ENCODE measurements around the gene ITGA2. TPM values are rescaled to one million over a fixed set of nuclear protein-coding genes. Genes with fewer than 3 reads are reported as not detected.

ITGA2 gene
- total and polyA plus RNA-seq, 2 of the 8 experiments (the other 6 are each of a cell fraction or from before 2014, with no cell fraction given): 1.4 to 7.7 TPM

DNA sequence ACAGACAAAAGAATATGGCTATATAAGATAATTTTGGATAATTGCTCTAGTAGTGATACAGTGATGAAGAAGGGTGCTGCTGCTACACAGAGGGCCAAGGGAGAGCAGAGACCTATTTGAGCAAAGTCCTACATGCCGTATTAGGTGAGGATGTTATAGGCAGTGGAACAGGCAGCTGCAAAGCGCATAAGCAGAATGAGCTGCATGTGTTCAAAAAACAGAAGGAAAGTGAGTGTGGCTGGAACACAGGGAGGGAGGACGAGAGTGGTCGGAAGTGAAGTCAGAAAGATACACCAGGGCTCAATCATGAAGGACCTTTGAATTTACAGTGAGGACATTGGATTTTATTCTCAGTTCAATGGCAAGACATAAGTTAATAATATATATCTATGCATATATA is 35.4 kb downstream of the ITGA2 start:
- Histone ChIP-seq H3K14ac (ENCODE audit: insufficient read length) (no peak overlapping the region), H3K23ac (ENCODE audit: insufficient read length) (no peak overlapping the region), H3K27me3 (replicated peaks in 1 of 4; ENCODE audit: control insufficient read depth in 3 of 4, extremely low read depth in 1 of 4, insufficient read depth in 3 of 4, low read length in 3 of 4) (no peaks in the 10 kb centered on the region), H2BK20ac (ENCODE audit: low read length) (no peak overlapping the region), H3K18ac (ENCODE audit: extremely low read depth, low read length) (no peak overlapping the region), H4K5ac (ENCODE audit: insufficient read length, low read depth, low read length) (no peak overlapping the region), H2AFZ (ENCODE audit: low read length) (no peak overlapping the region), H4K91ac (replicated peaks; ENCODE audit: insufficient read length, low read length) (no peak overlapping the region), H3K56ac (replicated peaks; ENCODE audit: insufficient read length, low read depth, low read length) (no peak overlapping the region), H3K23me2 (ENCODE audit: low read depth, low read length) (no peaks in the 10 kb centered on the region), H3K4me3 (ENCODE audit: extremely low read depth in 1 of 4, insufficient read depth in 2 of 4, low read depth in 3 of 4, low read length in 4 of 4) (no peak overlapping the region), H3K9me3 (ENCODE audit: insufficient read depth in 2 of 2, low read depth in 1 of 2, low read length in 1 of 2) (no peaks in the 10 kb centered on the region), H3K79me1 (ENCODE audit: low read depth, low read length) (no peaks in the 10 kb centered on the region), H4K8ac (ENCODE audit: extremely low read depth, insufficient read depth, low read length) (no peak overlapping the region), H3K9ac (replicated peaks in 1 of 4; ENCODE audit: extremely low read depth in 1 of 4, low read depth in 3 of 4, low read length in 3 of 4) (no peak overlapping the region), H3K4ac (replicated peaks; ENCODE audit: insufficient read length, low read depth, low read length) (no peak overlapping the region), H4K20me1 (replicated peaks in 1 of 2; ENCODE audit: control insufficient read depth in 1 of 2, insufficient read depth in 2 of 2, low read length in 2 of 2) (no peaks in the 10 kb centered on the region), H3K79me2 (ENCODE audit: control insufficient read depth in 1 of 2, insufficient read depth in 2 of 2, low read length in 2 of 2) (no peaks in the 10 kb centered on the region), H3K27ac (ENCODE audit: low read depth, low read length) (no peak overlapping the region), H2AK5ac (ENCODE audit: low read depth, low read length) (no peak overlapping the region), H3K4me2 (ENCODE audit: insufficient read depth in 1 of 2, low read depth in 2 of 2, low read length in 2 of 2) (no peak overlapping the region), H2BK12ac (ENCODE audit: low read depth, low read length) (0 out of 2 replicates have a peak overlapping the region, but pooled peaks have one; percentile 39), H2BK120ac (replicated peaks; ENCODE audit: low read depth, low read length) (no peak overlapping the region), H3K36me3 (ENCODE audit: control insufficient read depth in 2 of 4, insufficient read depth in 4 of 4, low read length in 3 of 4) (no peaks in the 10 kb centered on the region), H2BK5ac (ENCODE audit: low read depth, low read length) (no peak overlapping the region), H2BK15ac (ENCODE audit: low read length) (no peak overlapping the region), H3K4me1 (replicated peaks in 1 of 4; ENCODE audit: control insufficient read depth in 3 of 4, insufficient read depth in 4 of 4, low read length in 3 of 4) (no peaks in the 10 kb centered on the region)
- POLR2A ChIA-PET (ENCODE audit: partially characterized antibody): no interaction called here
- CTCF ChIA-PET (ENCODE audit: partially characterized antibody): interaction anchor here (1.2 to 4.0 kb wide), 2 partner anchors 11 to 44 kb away, joined by 4 to 24 read pairs; no protein-coding TSS in a partner anchor
- no peak for DNase-seq (ENCODE audit: low read depth in 1 of 2, low spot score in 2 of 2)
- no peak for TF ChIP-seq KDM1A (IDR thresholded peaks at IDR 0.05; ENCODE audit: borderline replicate concordance, low read length)
- no peak for TF ChIP-seq CHD1 (IDR thresholded peaks at IDR 0.05; ENCODE audit: low read depth, low read length)
- TF ChIP-seq EGR1 (IDR thresholded peaks at IDR 0.05; ENCODE audit: borderline replicate concordance, low read depth, low read length): no peak
- no peak for TF ChIP-seq CBX8 (IDR thresholded peaks at IDR 0.05; ENCODE audit: borderline replicate concordance, low read depth, low read length)
- TF ChIP-seq SRF (IDR thresholded peaks at IDR 0.05; ENCODE audit: low read depth, low read length): no peak
- TF ChIP-seq JUN (IDR thresholded peaks at IDR 0.05; ENCODE audit: low read depth, low read length): no peak
- WGBS, 2 experiments (ENCODE audit: extremely low coverage in 1 of 2, insufficient coverage in 1 of 2, insufficient read length in 1 of 2, insufficient replicate concordance in 2 of 2, low coverage in 1 of 2, low lambda C conversion rate in 2 of 2, missing lambda C conversion rate in 1 of 2): 85% methylated on average over 4 of the region's 4 CpGs; no CpG with 5 or more reads in 1 of the 2 experiments
- no peak for FAIRE-seq

All from H1 (cell line).